Osteoblast (primary cell): ENCODE results near the gene KRTCAP2. TPM values are rescaled to one million over a fixed set of nuclear protein-coding genes. Genes with fewer than 3 reads are reported as not detected.

Experiments
- DNase-seq: peaks from one replicate; pipeline ENCODE4 v3.0.0; 2011; ENCODE audit warnings: low spot score, mixed read lengths; ENCODE audit not compliant: insufficient read length; ENCODE audit errors: missing footprints
- H2AFZ ChIP-seq: 2 replicates; pipeline ENCODE4 v1.6.0; 2011; ENCODE audit warnings: mild to moderate bottlenecking, low read length
- H3K27ac ChIP-seq: 2 replicates; pipeline ENCODE4 v1.5.1; 2011; ENCODE audit warnings: mild to moderate bottlenecking, low read depth, low read length, moderate library complexity
- H3K27me3 ChIP-seq: 2 replicates; pipeline ENCODE4 v1.6.0; 2012; ENCODE audit warnings: mild to moderate bottlenecking, control low read depth, inconsistent platforms, low read length, moderate library complexity; ENCODE audit not compliant: insufficient read depth
- H3K36me3 ChIP-seq: 2 replicates; pipeline ENCODE4 v1.5.1; 2011; ENCODE audit warnings: mild to moderate bottlenecking, low read length, control low read depth, moderate library complexity; ENCODE audit not compliant: insufficient read depth
- H3K4me1 ChIP-seq: 2 replicates; pipeline ENCODE4 v1.5.1; 2011; ENCODE audit warnings: mild to moderate bottlenecking, low read length, control low read depth, moderate library complexity; ENCODE audit not compliant: insufficient read depth
- H3K4me2 ChIP-seq: 2 replicates; pipeline ENCODE4 v1.6.0; 2011; ENCODE audit warnings: mild to moderate bottlenecking, low read length; ENCODE audit not compliant: insufficient read depth
- H3K4me3 ChIP-seq: fragments of 200-600 bp; sonication (generic); 3 replicates; pipeline ENCODE4 v1.5.1; 2012; ENCODE audit warnings: mild to moderate bottlenecking, low read length, inconsistent platforms; ENCODE audit not compliant: insufficient read depth
- H3K79me2 ChIP-seq: 2 replicates; pipeline ENCODE4 v1.6.0; 2012; ENCODE audit warnings: mild to moderate bottlenecking, low read length, control low read depth, inconsistent platforms; ENCODE audit not compliant: insufficient read depth
- H3K9me3 ChIP-seq: 2 replicates; pipeline ENCODE4 v1.5.1; 2011; ENCODE audit warnings: low read depth, low read length, control low read depth
- H4K20me1 ChIP-seq: 2 replicates; pipeline ENCODE4 v1.6.0; 2012; ENCODE audit warnings: mild to moderate bottlenecking, low read length, control low read depth; ENCODE audit not compliant: insufficient read depth
- total RNA-seq: library from RNA; depleted of rRNA; stranded (reverse); fragments of >200 nt; gene quantifications from 2 replicates; pipeline ENCODE4 v1.2.3, GENCODE V29; 2012
- TF ChIP-seq, protein P1 (sequence below): IDR thresholded peaks from 2 replicates; pipeline ENCODE4 v1.5.1; 2011; ENCODE audit warnings: mild to moderate bottlenecking, low read depth, low read length, moderate library complexity; ENCODE audit errors: extremely low read depth

Gene KRTCAP2
- total RNA-seq, 1 donor, result 117 TPM

DNA sequence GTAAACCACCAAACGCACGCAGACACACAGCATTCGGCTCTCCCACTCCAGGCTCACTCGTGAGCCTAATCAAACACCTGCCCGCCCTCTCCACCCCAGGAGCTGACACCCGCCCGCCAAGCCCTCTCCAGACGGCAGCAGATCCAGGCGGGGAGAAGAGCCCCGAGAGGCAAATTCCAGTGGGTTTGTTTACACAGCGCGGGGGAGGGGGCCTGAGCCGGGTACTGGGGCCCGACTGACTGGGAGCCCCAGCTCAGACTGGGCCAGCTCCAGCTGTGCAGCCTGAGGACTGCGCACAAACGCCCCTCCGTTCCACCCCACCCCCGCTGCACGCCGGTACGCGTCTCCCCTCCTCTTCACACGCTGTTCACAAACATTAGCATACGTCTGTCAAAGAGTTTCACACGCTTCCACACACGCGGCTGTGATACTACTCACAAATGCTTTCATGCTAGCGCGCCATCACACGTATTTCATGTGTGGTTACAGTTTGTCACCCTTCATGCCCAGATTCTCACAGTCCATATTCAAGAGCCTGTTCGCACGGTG is 46.5 kb downstream of the KRTCAP2 start:
- no peaks in the 10 kb centered on the region for H3K79me2 ChIP-seq
- H3K36me3 ChIP-seq, result no peaks in the 10 kb centered on the region
- H3K4me3 ChIP-seq, result peak overlapping the region; percentile 39
- no peaks in the 10 kb centered on the region for H4K20me1 ChIP-seq
- H3K27me3 ChIP-seq, result peaks cover 62% of the 10 kb centered on the region
- no peak overlapping the region for H3K27ac ChIP-seq
- H3K4me1 ChIP-seq, result peaks cover 13% of the 10 kb centered on the region
- H3K4me2 ChIP-seq, result peak overlapping the region; percentile 76
- H3K9me3 ChIP-seq, result no peaks in the 10 kb centered on the region
- TF ChIP-seq, protein P1, sequence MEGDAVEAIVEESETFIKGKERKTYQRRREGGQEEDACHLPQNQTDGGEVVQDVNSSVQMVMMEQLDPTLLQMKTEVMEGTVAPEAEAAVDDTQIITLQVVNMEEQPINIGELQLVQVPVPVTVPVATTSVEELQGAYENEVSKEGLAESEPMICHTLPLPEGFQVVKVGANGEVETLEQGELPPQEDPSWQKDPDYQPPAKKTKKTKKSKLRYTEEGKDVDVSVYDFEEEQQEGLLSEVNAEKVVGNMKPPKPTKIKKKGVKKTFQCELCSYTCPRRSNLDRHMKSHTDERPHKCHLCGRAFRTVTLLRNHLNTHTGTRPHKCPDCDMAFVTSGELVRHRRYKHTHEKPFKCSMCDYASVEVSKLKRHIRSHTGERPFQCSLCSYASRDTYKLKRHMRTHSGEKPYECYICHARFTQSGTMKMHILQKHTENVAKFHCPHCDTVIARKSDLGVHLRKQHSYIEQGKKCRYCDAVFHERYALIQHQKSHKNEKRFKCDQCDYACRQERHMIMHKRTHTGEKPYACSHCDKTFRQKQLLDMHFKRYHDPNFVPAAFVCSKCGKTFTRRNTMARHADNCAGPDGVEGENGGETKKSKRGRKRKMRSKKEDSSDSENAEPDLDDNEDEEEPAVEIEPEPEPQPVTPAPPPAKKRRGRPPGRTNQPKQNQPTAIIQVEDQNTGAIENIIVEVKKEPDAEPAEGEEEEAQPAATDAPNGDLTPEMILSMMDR, result no peak
- DNase-seq, result peak; percentile 66
- no peak overlapping the region for H2AFZ ChIP-seq

DNA sequence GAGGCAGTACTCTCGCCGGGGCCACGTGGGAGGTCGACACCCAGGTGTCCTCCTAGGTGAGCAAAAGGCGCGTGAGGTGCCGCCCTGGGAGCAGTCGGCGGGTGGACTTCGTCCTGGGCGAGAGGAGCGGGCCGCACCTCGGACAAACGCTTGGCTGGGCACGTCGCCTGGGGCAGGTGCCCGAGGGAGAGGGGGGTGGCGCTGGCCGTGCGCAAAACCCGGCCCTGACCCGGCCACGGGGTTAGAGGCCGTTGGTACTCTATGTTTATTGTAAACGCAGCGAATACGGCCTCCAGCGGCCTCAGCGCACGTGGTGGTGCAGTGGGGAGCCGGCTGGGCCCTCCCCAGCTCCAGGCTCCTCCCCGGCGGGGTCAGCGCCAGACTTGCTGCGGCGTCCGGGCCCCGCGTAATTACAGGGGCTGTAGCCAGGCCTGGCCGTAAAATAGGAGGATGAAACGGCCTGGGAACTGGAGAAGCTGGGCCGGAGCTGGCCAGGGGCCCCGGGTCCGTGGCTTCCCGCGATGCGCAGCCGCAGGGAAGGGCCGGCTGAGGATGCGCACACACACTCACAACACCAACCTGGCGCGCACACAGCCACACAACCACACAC is 47.1 kb downstream of the KRTCAP2 start:
- H3K27me3 ChIP-seq, result peaks cover 62% of the 10 kb centered on the region
- no peak overlapping the region for H2AFZ ChIP-seq
- TF ChIP-seq, protein P1, result no peak
- H4K20me1 ChIP-seq, result no peaks in the 10 kb centered on the region
- H3K4me2 ChIP-seq, result no peak overlapping the region
- peaks cover 13% of the 10 kb centered on the region for H3K4me1 ChIP-seq
- H3K9me3 ChIP-seq, result no peaks in the 10 kb centered on the region
- H3K4me3 ChIP-seq, result peak overlapping the region; percentile 33
- peak; percentile 85 for DNase-seq
- H3K79me2 ChIP-seq, result no peaks in the 10 kb centered on the region
- no peaks in the 10 kb centered on the region for H3K36me3 ChIP-seq
- H3K27ac ChIP-seq, result no peak overlapping the region

DNA sequence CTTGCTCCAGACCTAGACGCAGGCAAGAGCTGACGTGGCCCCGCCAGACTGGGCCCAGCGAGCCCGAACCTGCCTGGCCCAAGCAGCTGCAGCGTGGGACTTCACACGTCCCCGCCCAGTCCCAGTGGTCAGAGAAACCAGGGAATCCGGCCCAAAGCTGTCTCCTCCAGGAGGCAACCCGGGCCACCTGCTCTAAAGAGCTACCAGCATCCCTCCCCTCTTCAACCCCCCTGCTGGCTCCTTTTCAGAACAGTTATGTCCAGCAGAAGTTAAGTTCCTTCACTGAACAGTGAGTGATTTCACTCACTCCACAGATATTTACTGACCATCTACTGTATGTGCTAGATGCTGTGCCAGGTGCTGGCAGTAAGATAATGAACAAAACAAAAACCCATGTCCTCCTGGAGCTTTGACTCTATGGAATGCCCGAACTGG is 47.6 kb downstream of the KRTCAP2 start:
- H3K9me3 ChIP-seq, result no peaks in the 10 kb centered on the region
- DNase-seq, result peak; percentile 56
- no peak overlapping the region for H3K4me3 ChIP-seq
- peaks cover 13% of the 10 kb centered on the region for H3K4me1 ChIP-seq
- H4K20me1 ChIP-seq, result no peaks in the 10 kb centered on the region
- H3K27ac ChIP-seq, result no peak overlapping the region
- no peak overlapping the region for H2AFZ ChIP-seq
- no peak overlapping the region for H3K4me2 ChIP-seq
- no peaks in the 10 kb centered on the region for H3K79me2 ChIP-seq
- no peaks in the 10 kb centered on the region for H3K36me3 ChIP-seq
- TF ChIP-seq, protein P1, result no peak
- H3K27me3 ChIP-seq, result peaks cover 62% of the 10 kb centered on the region
